KOPT-K1 (cell line): ENCODE data around the gene DSE.

Source experiments
- H3K27ac ChIP-seq: fragments of 200-600 bp; sonication (generic); 2 replicates; pipeline ENCODE4 v1.5.1; 2016; ENCODE audit warnings: antibody characterized with exemption, mild to moderate bottlenecking, low read depth, low read length; ENCODE audit not compliant: poor library complexity, severe bottlenecking
- H3K36me3 ChIP-seq: fragments of 200-600 bp; sonication (generic); 2 replicates; pipeline ENCODE4 v1.5.1; 2017; ENCODE audit warnings: antibody characterized with exemption, mild to moderate bottlenecking, low read length, moderate library complexity; ENCODE audit not compliant: insufficient read depth
- H3K9me3 ChIP-seq: fragments of 200-600 bp; sonication (generic); 2 replicates; pipeline ENCODE4 v1.5.1; 2017; ENCODE audit warnings: antibody characterized with exemption, low read length, mild to moderate bottlenecking; ENCODE audit not compliant: insufficient read depth, poor library complexity, severe bottlenecking

DSE gene

DNA sequence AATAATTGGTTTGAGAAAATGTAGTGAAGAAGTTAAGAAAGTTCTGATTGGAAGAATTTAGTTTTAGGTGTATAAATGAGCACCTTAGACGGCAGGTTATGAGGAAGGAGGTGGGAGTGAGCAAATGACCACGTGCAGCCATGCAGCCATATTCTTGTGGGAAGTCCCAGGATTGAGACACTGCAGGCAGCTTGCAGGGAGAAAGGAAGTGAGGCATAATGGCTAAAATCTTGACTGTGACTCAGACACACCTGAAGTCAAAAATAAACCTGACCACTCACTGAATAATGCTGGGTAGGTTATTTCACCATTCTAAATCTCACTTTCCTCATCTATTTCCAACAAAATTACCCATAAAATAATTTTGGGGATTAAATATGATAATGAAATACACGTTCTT, 16.6 kb downstream of the DSE start:
- Histone ChIP-seq H3K9me3 (no peaks in the 10 kb centered on the region), H3K27ac (no peak overlapping the region), H3K36me3 (no peaks in the 10 kb centered on the region)

DNA sequence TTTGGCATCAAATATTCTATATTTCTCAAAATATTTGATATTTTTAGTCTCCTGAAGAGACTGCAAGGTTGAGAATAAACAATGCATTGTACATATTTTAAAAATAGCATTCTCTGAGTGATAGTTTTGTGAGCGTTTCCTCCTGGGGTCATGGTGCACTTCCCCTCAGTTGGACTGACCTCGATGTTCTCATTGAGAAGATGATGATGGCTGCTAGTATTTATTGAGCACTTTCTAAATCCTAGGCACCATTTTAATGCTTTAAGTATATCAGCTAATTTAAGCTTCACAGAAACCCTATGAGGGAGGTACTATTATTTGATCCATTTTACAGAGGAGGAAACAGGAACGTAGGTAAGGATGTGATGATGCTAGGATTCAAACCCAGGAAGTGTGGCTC, 18.2 kb downstream of the DSE start:
- no peaks in the 10 kb centered on the region for H3K9me3 ChIP-seq
- H3K27ac ChIP-seq: no peak overlapping the region
- no peaks in the 10 kb centered on the region for H3K36me3 ChIP-seq

DNA sequence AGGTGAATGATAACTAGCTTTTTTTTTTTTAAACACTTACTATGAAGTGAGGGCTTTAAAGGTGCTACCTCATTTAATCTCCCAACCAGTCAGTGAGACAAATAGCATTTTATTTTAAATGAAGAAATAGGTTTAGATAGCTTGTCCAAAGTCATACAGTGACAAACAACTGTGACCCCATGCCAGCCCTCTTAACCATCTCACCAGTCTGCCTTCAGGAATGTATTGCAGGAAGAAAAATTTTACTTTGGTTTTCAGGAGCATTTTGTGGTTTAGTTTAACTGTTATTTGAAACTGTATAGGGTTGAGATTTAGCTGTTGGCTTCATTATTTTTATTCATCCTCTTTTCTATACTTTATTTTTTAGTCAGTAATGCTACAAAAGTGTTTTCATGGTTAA, 18.6 kb downstream of the DSE start:
- no peaks in the 10 kb centered on the region for H3K36me3 ChIP-seq
- no peaks in the 10 kb centered on the region for H3K9me3 ChIP-seq
- no peak overlapping the region for H3K27ac ChIP-seq

DNA sequence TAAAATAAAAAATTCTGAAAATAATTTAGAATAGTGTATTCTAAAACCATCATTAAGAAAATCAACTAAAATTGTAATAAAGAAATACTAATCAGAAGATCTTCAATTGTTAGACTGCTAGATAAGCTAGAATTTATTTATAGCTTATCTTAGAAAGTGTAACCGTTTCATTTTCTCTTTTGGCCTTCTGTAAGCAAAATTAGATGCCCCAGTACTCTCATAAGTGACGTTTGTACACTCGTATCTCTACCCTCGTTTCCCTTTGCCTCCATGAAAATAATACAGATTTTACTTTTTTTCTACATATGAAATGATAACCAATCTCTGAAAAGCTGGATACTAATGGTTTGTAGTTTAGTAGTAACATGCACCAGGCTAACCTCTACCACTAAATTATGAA, 19.8 kb downstream of the DSE start:
- no peak overlapping the region for H3K27ac ChIP-seq
- H3K9me3 ChIP-seq: no peaks in the 10 kb centered on the region
- H3K36me3 ChIP-seq: no peaks in the 10 kb centered on the region

DNA sequence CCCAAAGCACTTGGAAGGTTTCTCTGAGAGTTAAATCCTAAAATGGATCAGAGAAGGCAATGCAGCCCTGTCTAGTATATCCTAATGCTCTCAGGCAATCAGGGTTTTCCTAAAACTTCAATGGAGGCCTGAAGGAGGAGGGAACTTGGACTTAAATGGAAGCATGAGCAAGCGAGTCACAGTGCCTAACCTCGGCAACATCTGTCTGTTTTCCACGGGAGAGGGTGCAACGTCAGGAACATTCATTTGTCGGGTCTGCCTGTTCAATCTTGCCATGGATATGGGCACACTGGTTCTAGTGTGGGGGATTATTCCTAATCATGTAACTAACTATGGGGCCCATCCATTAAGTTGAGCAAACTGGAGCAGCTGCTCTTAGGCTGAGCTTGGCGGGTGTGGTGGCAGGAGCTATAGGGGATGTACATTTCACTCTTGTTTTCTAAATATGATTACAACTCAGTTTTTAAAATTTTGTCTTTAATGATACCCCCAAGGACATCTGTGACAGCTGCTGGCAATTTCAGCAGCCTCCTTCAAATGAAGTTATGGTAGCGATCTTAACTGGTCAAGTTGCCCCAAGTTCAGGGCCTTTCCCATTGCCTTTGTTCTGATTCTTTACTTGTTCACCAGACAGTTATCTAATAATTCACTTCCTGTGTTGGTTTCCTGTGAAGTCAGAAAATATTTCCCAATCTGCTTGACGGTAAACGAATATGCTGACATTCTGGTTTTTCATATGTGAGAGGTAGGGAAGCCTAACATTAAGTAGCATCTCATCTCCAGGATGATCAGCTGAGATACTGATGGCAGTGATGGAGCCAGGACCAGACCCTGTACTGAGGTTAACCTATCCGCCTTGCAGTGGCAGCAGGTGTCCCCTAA, 21.6 kb downstream of the DSE start:
- no peaks in the 10 kb centered on the region for H3K9me3 ChIP-seq
- H3K27ac ChIP-seq: no peak overlapping the region
- H3K36me3 ChIP-seq: no peaks in the 10 kb centered on the region

DNA sequence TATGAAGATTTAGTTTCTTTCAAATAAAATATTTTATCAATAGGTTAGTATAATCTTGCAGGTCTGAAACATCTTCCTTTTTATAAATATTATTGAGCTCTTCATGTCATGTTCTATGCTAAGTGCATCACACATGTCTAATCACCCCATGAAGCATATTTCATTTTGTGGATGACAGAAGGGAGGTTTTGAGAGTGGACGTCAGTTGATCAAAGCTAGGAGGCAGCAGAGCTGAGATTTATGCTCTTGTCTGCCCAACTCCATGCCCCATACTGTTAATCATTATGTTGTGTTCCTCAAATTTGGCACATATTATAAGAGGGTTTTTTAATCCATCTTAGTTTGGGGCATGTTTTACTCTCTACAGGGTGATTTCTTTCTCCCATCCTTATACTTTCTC, 22.7 kb downstream of the DSE start:
- no peak overlapping the region for H3K27ac ChIP-seq
- no peaks in the 10 kb centered on the region for H3K36me3 ChIP-seq
- no peaks in the 10 kb centered on the region for H3K9me3 ChIP-seq

DNA sequence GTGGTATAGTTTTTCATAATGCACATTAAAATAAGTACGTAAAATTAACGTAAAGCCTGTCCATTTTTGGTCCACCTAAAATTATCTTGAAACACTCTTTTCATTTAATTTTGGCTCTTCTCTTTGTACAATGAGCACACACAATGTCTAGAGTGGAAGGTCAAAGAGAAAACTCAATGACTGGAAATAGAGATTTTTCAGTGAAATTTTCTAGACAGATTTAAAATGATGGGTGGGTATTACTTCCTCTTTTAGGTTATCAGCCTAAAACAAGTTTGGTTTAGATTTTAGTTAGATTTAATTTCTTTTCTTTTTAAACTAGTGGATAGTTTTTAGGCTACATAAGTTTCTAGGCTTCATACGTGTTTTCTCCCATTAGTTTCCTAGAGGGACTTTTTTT, 24.9 kb downstream of the DSE start:
- no peak overlapping the region for H3K27ac ChIP-seq
- H3K36me3 ChIP-seq: no peaks in the 10 kb centered on the region
- no peaks in the 10 kb centered on the region for H3K9me3 ChIP-seq

DNA sequence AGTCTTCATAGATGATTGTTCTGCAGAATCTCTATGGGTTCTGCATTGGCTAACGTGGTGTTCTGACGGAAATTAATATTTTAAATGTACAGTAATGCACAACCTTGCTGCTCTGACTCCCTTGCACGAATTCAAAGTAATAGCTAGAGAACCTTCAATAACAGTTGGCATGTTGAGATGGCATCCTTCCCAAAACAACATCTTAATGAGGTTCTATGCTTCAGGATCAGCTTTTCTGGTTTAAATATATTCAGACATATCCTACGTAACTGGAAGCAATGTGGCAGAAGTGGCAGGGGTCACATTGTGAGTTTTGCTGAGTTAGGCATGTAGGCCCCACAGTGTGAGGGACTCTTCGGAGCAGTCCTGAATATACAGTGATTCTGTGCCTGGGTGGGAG, 25.7 kb downstream of the DSE start:
- no peak overlapping the region for H3K27ac ChIP-seq
- H3K9me3 ChIP-seq: no peaks in the 10 kb centered on the region
- no peaks in the 10 kb centered on the region for H3K36me3 ChIP-seq

- no peak overlapping the region for H3K27ac ChIP-seq
- H3K36me3 ChIP-seq: no peaks in the 10 kb centered on the region
- H3K9me3 ChIP-seq: no peaks in the 10 kb centered on the region
Observed at GRCh38 chr6:116397914-116398313, 27.2 kb downstream of the DSE start.

GRCh38 chr6:116398316-116399010, 27.7 kb downstream of the DSE start:
- H3K9me3 ChIP-seq: no peaks in the 10 kb centered on the region
- H3K27ac ChIP-seq: no peak overlapping the region
- no peaks in the 10 kb centered on the region for H3K36me3 ChIP-seq

- H3K27ac ChIP-seq: no peak overlapping the region
- no peaks in the 10 kb centered on the region for H3K9me3 ChIP-seq
- no peaks in the 10 kb centered on the region for H3K36me3 ChIP-seq
Observed at GRCh38 chr6:116399287-116399686, 28.5 kb downstream of the DSE start.

GRCh38 chr6:116400328-116400727, 29.6 kb downstream of the DSE start:
- no peaks in the 10 kb centered on the region for H3K9me3 ChIP-seq
- no peak overlapping the region for H3K27ac ChIP-seq
- H3K36me3 ChIP-seq: no peaks in the 10 kb centered on the region

DNA sequence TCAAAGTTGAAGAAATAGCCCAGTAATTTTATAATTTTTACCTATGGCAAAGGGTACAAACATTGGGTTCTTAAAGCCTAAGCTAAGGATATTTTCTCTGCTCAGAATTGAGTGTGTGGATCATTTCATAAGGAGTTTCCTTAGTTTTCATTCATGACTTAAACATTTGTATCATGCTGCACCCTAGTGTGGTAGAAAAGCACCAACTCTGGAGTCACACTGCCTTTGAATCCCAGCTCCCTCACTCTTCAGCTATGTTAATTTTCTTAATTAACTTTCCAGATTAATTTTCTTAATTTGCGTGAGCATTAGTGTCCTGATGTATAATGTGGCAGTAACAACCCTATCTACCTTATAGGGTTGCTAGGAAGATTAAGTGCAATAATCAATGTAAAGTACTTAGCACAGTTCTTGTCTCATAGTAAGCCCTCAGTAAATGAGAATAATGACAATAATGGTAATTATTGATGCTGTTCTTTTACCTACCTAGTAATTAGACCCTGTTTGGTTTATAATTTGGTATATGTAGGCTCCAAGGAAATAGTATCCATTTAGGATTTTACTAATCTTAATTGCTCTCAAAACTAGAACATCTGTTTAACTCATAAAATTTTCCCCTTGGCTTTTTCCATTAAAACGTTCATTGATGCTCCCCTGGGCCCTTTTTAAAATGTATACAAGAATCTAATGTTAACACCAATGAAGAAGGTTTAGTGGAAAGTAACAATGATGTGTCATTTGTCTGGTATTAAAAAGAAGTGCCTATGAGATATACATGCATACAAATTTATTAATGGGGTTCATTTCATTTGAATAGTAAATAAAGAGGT, 31.6 kb downstream of the DSE start:
- Histone ChIP-seq H3K36me3 (no peaks in the 10 kb centered on the region), H3K9me3 (no peaks in the 10 kb centered on the region), H3K27ac (no peak overlapping the region)

GRCh38 chr6:116403205-116403604, 32.5 kb downstream of the DSE start:
- Histone ChIP-seq H3K36me3 (no peaks in the 10 kb centered on the region), H3K9me3 (no peaks in the 10 kb centered on the region), H3K27ac (no peak overlapping the region)

DNA sequence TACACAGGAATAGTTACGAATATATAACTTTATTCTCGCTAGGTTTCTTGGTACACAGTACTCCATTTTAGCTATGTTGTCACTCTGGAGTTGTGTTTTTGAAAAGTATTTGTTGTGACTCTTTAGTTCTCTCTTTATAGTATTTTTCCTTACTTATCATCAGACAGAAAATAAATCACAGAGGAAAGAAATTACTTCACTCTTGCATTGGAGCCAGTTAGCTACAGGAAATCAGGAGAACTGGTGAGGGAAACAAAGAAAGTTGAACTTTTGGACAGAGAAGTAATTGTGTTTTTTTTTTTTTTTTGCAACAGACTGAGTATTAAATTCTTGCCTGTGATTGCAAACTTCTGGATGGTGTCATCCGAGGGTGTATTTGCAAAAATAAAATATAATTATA, 33.9 kb downstream of the DSE start:
- H3K27ac ChIP-seq: no peak overlapping the region

More for the DNA sequence above, 33.9 kb downstream of the DSE start:
- no peaks in the 10 kb centered on the region for H3K36me3 ChIP-seq
- no peaks in the 10 kb centered on the region for H3K9me3 ChIP-seq
